GM18511 (cell line): ENCODE data around the gene RBPJ.

Experiments
- ATAC-seq: cut with Tn5 transposase; IDR thresholded peaks from one replicate; pipeline ENCODE4 v1.9.1; 2021; ENCODE audit warnings: mild to moderate bottlenecking, moderate library complexity; ENCODE audit not compliant: unreplicated experiment

Gene RBPJ

GRCh38 chr4:26320538-26321372 lies at the start of gene RBPJ:
Gene RBPJ, plus strand, starts transcription at chr4:26321014. Its CDS starts 15 bp downstream, at chr4:26321029.
- ATAC-seq, result peak; percentile 32

GRCh38 chr4:26271703-26272102 lies 49.1 kb upstream of the RBPJ start:
- no peak for ATAC-seq

GRCh38 chr4:26272654-26273615 lies 47.9 kb upstream of the RBPJ start:
- ATAC-seq, result no peak

GRCh38 chr4:26273616-26273980 lies 47.2 kb upstream of the RBPJ start:
- ATAC-seq, result no peak

- no peak for ATAC-seq
Observed at GRCh38 chr4:26275281-26275680, 45.5 kb upstream of the RBPJ start.

- ATAC-seq, result no peak
Observed at GRCh38 chr4:26279446-26279845, 41.4 kb upstream of the RBPJ start.

GRCh38 chr4:26281881-26282280 lies 38.9 kb upstream of the RBPJ start:
- no peak for ATAC-seq

GRCh38 chr4:26284536-26284935 lies 36.3 kb upstream of the RBPJ start:
- ATAC-seq, result no peak

GRCh38 chr4:26285272-26285671 lies 35.5 kb upstream of the RBPJ start:
- no peak for ATAC-seq

- no peak for ATAC-seq
Observed at GRCh38 chr4:26287756-26288155, 33.1 kb upstream of the RBPJ start.

- peak; percentile 89 for ATAC-seq
Observed at GRCh38 chr4:26288355-26288909, 32.4 kb upstream of the RBPJ start.

- no peak for ATAC-seq
Observed at GRCh38 chr4:26289401-26289800, 31.4 kb upstream of the RBPJ start.

- ATAC-seq, result no peak
Observed at GRCh38 chr4:26290321-26290720, 30.5 kb upstream of the RBPJ start.

GRCh38 chr4:26294904-26295303 lies 25.9 kb upstream of the RBPJ start:
- no peak for ATAC-seq

- no peak for ATAC-seq
Observed at GRCh38 chr4:26296021-26296420, 24.8 kb upstream of the RBPJ start.

GRCh38 chr4:26296514-26296913 lies 24.3 kb upstream of the RBPJ start:
- no peak for ATAC-seq

- ATAC-seq, result no peak
Observed at GRCh38 chr4:26297219-26297618, 23.6 kb upstream of the RBPJ start.

- no peak for ATAC-seq
Observed at GRCh38 chr4:26298198-26298947, 22.4 kb upstream of the RBPJ start.

- ATAC-seq, result peak; percentile 85
Observed at GRCh38 chr4:26299254-26299882, 21.4 kb upstream of the RBPJ start.
